HG02870 (cell line): ENCODE measurements around the gene MEA1.
"Not testable (repeated sequence)": the region's sequence is repeated elsewhere in the genome, so short reads cannot be mapped to it uniquely, and the experiment has no call there.

Experiments used
- ATAC-seq: cut with Tn5 transposase; IDR thresholded peaks from one replicate; pipeline ENCODE4 v1.9.1; 2021; ENCODE audit warnings: mild to moderate bottlenecking, moderate library complexity; ENCODE audit not compliant: unreplicated experiment

The MEA1 gene

DNA sequence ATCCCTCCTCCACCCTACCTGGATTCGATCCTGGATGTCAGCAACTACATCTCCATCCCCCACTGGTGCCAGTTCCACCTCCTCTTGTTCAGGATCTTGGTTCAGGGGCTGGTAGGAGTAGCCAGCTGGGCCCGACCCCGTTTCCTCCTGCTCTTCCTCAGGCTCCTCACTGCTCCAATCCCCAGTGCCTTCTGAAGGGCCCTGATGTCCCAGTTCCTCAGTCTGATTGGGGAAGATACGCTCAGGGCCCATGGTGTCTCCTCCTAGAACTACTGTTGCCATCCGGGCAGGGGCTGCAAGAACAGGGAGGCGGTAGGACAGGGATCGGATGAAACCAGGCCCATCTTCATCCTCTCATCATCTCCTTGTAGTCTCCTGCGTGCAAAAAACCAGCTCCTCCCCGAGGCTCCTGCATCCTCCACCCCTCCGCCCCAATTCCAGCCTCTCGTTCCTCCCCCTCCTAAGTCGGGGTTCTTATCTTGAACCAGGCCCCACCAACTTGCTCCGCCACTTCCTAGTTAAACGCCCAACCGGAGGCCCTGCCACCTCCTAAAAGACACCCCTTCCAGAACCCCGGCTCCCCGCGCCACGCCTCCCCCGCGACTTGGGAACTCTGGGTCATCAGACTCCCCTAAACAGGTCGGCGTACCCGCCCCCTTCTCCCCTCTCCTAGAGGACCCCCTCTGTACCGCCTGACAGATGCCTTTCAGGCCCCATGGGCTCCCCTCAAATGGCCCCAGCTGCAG is 476 bp downstream of the MEA1 start:
- peak; percentile 5 for ATAC-seq

DNA sequence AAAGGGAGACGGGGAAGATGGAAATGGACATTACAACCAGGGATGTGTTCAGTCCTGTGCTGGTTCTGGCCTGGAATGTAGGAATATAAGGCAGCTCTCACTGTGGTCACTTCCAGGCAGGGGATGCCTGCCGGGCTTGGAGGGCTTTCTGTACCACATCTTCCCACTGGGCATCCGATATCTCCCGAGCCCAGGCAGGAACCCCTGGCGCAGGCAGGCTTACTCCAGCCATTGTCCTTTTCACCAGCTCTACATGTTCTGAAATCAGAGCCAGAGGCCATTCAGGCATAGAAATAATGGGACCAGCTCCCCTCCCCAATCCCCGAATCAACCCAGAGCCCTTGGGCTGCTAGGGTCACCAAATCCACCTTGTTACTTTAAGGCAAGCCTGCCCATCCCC is 1.4 kb downstream of the MEA1 start:
- ATAC-seq = no peak

DNA sequence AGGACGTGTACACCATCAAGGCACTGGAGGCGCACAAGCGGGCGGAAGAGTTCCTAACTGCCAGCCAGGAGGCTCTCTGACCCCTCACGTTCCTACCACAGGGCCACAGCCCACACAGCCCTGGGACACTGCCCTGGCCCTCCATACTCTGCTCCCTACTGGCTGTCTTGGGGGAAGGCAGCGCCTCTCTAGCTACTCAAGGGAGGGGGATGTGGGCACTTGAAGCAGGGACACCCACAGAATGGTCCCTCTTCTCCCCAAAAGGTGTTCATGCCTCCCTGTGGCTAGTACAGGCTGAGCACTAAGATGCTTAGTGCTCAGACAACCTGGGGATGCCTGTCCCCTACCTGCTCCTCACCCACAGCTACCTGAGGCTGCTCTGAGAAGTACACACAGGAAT is 2.5 kb downstream of the MEA1 start:
- ATAC-seq = no peak

DNA sequence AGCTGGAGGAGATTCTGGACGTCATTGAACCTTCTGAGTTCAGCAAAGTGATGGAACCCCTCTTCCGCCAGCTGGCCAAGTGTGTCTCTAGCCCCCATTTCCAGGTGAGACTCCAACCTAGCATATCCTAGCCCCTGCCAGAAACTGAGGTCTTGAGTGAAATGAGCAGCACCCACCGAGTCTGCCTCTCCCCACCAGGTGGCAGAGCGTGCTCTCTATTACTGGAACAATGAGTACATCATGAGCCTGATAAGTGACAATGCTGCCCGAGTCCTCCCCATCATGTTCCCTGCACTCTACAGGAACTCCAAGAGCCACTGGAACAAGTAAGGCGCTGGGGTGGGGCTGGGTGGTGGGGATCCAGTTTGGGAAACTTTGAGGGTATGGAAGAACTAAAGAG is 4.6 kb downstream of the MEA1 start:
- no peak for ATAC-seq

DNA sequence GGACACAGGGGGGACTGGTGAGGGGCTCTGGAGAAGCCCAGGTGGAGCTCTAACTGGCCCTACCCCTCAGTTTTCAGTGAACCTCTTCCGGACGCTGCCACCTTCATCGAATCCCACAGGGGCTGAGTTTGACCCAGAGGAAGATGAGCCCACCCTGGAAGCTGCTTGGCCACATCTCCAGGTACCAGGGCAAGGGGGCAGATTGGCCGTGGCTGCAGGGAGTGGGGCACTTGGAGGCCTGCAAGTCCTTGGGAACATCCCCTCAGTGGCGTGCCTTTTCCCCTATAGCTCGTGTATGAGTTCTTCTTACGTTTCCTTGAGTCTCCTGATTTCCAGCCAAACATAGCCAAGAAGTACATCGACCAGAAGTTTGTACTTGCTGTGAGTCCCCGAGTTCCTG is 6.6 kb downstream of the MEA1 start:
- no peak for ATAC-seq

DNA sequence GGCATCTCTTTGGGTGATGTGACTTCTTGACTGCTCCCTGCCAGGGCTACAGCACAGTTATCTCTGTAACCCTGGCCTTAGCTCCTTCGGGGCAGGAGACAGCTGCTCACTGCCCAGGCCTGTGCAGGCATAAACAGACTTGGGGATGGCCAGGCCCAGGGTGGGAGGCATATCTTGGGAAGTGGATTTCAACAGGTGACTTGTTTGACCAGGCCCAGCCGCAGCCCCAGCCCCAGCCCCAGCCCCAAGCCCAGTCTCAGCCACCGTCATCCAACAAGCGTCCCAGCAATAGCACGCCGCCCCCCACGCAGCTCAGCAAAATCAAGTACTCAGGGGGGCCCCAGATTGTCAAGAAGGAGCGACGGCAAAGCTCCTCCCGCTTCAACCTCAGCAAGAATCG is 7.5 kb downstream of the MEA1 start:
- no peak for ATAC-seq

DNA sequence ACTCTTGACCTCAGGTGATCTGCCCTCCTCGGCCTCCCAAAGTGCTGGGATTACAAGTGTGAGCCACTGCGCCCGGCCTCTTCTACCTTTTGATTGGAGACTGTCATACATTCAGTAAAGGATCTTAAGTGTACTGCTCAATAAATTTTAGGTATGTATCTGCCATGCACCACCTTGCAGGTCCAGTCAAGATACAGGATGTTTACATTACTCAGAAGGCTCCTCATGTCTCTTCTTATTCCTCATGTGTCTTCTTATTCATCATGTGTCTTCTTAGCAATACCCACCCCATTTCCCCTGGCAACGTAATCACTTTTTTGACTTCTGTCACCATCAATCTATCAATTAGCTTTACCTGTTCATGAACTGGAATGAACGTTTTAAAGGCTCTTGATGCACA is 7.9 kb downstream of the MEA1 start:
- no peak for ATAC-seq

DNA sequence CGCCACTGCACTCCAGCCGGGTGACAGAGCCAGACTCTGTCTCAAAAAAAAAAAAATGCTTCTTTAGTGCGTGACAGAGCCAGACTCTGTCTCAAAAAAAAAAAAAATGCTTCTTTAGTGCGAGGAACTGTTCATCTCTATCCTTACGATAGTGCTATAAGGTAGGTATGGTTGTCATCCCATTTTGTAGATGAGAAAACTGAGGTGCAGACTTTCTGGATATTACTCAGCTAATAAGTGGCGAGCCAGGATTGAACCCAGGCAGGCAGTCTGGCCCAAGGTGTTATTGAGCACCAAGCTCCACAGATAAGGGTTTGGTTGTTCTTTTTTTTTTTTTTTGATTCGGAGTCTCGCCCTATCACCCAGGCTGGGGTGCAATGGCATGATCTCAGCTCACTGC is 11.9 kb downstream of the MEA1 start:
- no peak for ATAC-seq

DNA sequence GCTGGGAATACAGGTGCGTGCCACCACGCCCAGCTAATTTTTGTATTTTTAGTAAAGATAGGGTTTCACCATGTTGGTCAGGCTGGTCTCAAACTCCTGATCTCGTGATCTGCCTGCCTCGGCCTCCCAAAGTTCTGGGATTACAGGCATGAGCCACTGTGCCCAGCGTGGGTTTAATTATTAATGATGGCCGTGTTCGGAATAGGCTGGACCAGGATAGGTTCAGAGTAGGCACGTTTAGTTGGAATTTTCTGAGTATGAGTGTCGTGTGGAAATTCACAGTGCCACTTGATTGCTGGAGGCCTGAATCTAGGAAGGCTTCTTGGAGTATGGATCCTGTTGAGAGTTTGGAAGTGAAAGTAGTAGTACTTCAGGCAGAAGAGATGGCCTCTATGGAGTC is 15.5 kb downstream of the MEA1 start:
- not testable (repeated sequence) for ATAC-seq

DNA sequence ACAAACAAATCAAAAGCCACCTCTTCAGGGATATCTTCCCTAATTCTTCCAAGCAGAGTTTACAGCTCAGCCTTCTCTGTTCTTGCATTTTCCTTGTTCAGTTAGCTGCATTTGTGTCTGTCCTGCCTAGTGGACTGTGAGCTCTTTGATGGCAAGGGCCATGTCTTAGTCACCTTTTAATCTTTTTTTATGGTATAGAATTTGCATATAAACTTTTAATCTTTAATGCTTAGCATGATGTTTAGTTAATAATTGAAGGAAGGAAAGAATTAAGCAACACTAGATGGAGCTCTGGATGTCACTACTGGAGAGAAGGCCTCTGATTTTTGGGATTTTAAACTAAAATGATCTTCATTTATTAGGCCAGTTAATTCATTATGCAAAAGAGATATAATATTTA is 17.2 kb downstream of the MEA1 start:
- no peak for ATAC-seq

DNA sequence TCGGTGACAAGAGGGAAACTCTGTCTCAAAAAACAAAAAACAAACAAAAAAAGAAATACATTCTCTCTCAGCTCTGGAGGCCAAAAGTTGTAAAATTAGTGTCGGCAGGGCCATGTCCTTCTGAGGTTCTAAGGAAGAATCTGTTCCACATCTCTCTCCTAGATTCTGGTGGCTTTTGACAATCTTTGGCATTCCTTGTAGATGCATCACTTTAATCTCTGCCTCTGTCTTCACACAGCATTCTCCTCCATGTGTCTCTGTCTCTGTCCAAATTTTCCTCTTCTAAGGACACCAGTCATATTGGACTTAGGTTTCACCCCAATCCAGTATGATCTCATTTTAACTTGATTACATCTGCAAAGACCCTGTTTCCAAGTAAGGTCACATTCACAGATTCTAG is 20.3 kb downstream of the MEA1 start:
- no peak for ATAC-seq

DNA sequence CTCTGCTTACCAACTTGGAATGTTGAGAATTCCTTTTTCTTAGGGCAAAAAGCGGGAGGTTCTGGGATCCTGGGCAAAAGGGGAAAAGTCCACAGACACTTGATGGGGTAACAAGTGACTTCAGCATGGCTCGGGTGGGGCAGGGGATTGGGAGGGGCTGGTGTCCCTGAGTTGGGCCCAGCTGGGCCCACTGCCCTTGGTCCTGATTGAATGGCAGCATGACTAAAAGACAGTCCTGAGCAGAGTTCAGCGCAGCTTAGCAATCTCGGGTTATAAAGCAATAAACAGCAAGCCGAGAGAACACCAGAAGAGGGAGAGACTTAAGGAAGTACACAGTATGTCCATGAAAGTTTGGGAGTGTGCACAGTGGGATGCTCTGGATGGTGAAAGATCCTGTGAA is 23.8 kb downstream of the MEA1 start:
- no peak for ATAC-seq

DNA sequence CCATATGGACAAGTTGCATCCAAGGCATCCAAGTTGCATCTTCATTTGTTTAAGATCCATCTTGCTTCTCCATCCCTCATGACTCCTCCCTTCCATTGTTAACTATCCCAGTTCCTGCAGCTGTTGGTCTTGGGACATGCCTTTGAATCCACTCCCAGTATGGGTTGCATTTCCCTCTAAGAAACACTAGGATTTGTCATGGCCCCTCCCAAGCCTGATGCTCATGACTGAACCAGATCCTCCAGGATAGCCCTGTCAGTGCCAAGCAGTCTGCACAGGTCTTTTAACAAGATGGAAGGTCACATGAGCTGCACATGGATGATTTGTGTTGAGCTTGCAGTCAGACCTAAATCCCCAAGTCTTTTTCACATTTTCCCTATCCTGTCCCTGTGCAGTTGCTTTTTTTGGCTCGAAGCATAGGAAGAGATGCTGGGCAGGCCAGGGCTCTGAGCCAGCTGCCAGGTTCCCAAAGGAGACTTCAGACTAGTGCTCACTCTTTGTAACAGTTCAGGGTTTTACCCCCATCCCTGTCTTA is 25.2 kb downstream of the MEA1 start:
- no peak for ATAC-seq

DNA sequence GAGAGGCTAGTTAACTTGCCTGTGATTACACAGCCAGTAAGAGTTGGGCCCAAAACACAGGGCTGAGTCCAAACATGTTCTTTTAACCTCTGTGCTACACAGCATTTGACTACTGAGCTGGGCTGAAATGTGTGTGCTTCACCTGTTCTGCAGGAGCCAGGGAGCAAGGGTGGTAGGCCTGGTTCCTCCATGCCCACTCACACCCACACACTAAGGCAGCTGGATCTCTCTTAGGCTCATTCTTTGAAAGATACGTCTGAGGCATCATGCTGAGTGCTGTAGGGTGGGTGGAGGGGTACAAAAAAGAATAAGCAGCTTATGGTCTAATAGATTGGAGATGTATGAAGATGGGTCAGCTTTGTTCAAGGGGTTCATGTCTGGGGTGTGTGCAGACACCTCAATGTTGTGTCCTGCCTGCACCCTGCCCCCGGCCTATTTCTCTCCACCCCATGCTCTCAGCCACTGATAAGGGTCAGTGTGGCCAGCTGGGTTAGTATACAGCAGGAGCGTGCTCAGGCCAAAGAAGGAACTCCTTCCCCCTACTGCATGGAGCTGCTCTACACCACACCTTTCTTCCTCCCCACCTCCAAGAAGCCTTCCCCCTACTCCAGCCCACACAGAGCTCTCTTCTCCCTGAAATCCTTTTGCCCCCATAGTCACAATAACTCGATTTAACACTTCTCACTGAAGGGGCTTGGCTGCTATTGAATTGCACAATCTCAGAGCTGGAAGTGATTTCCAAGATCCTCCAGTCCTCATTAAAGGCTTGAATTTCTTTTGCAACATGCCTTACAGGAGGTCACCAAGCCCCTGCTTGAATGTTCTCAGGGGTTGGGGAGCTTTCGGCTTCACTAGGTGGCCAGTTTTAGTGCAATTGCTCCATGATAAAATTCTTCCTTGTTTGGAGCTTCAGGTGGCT is 26.0 kb downstream of the MEA1 start:
- no peak for ATAC-seq

DNA sequence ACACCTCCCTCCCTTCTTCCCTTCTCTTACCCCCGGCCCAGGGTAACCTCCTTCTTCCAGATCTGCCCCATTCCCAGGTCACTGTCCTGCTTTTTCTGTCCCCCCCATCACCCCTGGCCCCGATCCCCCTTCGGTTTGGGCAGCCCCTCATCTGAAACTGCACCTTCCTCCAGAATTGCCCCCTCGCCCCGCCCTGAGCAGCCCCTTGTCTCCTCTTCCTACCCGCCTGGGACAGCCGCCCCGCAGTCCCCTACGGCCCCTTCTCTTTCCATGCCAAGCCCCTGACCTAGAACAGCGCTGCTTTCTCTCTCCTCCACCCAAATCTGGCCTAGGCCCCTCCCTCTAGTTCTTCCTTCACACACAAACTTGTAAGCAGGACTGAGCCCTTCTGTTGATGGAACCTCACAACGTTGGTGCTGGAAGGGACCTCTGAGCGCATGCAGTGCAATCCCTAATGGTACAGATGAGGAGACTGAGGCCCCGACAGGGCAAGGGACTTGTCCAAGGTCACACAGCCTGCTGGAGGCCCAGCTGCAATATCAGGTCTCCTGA is 28.7 kb downstream of the MEA1 start:
- ATAC-seq = no peak

DNA sequence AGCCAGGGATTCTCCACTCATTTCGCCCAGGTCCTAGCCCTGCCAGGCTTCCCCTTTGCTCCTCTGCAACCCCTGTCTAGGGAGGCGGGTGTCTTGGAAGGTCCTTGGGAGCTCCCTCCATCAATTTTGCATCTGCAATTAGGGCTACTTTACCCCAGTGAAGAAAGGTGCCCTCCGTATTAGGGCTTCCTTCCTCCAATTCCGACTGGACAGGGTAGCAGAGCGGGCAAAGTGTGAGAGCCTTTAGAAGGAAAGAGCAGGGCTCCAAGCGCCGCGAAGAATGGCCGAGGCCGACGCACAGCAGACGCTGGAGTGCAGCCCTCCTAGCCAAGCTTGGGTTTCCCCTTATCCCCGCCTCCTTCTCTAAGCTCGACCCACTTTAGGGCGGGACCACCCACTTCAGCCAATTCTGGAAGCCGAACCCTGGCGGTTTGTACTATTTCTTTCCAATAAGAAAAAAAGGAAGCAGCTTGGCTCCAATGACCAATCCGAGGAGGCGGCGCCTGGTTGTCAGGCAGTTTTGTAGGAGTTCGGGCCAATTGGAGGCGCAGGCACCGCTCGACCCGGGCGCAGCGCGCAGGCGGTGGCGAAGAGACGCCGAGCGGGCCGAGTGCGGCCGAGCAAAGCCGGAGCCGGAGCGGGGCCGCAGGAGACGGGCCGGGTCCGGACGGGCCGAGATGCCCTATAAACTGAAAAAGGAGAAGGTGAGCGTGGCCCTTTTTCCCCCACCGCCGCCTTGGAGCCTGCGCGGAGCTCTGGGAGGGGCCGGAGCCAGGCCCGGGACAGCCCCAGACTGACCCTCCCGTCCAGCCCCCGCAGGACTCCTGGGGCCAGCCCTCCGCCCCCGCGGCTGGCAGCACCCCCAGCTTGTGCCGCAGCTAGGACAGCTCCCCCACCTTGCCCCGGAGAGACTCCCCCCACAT is 29.5 kb downstream of the MEA1 start, which contains the start of gene PPP2R5D:
TSS of gene PPP2R5D (plus strand) at position 570 of the 923 bp plus-strand sequence. CDS start at position 678, 108 bp downstream.
- ATAC-seq = peak; percentile 88

DNA sequence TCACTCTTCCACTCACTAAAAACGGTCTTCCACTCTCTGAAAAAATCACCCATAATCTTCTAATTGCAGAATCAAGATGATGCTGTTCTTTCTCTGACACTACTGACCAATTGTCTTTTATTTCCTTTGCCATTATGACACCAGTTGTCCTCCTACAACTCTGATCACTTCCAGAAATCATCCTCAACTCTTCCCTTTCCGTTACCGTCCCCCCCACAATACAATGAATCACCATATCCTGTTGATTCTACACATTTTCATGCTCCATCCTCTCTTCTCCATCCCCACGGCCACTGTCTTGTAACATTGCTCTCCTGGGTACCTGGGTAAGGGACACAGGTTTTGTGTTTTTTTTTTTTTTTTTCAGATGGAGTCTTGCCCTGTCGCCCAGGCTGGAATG is 31.9 kb downstream of the MEA1 start:
- no peak for ATAC-seq

DNA sequence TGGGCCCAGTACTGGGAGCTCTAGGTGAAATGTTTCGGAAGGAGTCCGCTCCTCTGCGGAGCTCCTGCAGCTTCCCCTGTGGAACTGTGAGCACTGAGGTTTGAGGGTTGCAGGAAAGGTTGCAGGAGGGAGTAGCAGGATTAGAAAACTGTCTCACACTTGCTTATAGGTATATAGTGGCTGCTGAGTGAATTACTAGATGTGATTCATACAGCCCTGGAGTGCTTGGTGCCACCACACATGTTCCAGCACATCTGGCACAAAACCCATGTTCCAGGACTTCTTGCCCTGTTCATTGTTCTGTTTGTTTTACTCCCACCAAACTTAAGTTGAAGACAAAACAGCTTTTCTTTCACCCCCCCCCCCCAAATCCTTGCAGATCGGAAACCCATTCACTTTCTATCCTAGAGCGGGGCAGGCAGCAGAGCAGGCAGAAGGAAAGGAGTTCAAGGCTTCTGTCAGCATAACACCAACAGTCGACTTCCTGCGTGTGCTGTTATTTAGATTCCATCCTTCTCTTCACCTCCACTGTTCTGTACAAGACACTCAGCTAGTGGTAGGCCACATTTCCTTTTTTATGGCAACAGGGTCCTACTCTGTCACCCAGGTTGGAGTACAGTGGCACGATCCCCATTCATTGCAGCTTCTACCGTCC is 34.1 kb downstream of the MEA1 start:
- no peak for ATAC-seq

DNA sequence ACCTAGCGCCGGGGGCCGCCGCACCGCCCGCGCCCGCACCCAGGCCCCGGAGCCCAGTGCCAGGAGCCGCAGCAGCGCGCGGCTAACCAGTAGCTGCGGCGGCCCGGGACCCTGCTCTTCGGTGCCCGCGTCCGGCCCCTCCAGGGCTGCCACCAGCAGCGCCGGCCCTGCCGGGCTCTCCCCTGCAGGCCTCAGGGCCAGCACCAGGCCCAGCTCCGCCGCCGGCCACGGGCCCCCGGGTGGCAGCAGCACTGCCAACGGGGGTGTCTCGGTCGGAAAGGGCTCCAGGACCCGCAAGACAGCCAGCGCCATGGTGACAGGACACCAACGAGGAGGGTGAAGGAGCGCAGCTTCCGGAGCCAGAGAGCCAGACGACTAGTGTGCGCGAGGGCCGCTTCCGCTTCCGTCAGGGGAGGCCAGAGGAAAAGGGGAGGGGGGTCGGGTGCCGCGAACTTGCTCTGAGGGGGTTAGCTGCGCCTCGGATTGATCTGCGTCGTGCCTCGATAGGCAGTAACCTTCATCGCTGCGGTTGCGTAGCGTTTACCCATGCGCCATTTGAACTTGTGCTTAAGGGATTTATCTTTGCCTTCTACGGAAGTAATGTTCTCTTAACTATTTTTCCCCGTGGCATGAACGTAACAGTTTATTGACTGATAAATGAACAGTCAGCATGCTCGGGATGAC is 34.8 kb downstream of the MEA1 start, which contains the start of gene PEX6:
TSS of gene PEX6 (minus strand) at position 343 of the 684 bp plus-strand sequence. CDS start at position 312, 31 bp downstream.
- peak; percentile 76 for ATAC-seq
